DMS53 treated with DMSO at 0.1 percent for 48 hours (cell line): ENCODE measurements around the gene NARF.
A peak's percentile ranks its signal among the peaks of the same experiment; 100 is the strongest.
"Not testable (repeated sequence)": the region's sequence is repeated elsewhere in the genome, so short reads cannot be mapped to it uniquely, and the experiment has no call there.

Experiments
- DNase-seq: peaks from one replicate; lab custom pipeline; 2025; ENCODE audit not compliant: unreplicated experiment; lab: John Stamatoyannopoulos, UW

The NARF gene

GRCh38 chr17:82445542-82445941 lies 13.0 kb upstream of the NARF start:
- DNase-seq: no peak

GRCh38 chr17:82446124-82446523 lies 12.4 kb upstream of the NARF start:
- DNase-seq: no peak

- DNase-seq: no peak
Observed at GRCh38 chr17:82446649-82447048, 11.9 kb upstream of the NARF start.

GRCh38 chr17:82447876-82448275 lies 10.7 kb upstream of the NARF start:
- no peak for DNase-seq

- no peak for DNase-seq
Observed at GRCh38 chr17:82449131-82449882, 9.2 kb upstream of the NARF start.

- DNase-seq: no peak
Observed at GRCh38 chr17:82449883-82450356, 8.6 kb upstream of the NARF start.

- DNase-seq: peak; percentile 94
Observed at GRCh38 chr17:82450357-82451106, 8.0 kb upstream of the NARF start, which contains the start of gene CYBC1. Gene CYBC1, minus strand, starts transcription at chr17:82450752. Its CDS starts 1,498 bp downstream, at chr17:82449254.

GRCh38 chr17:82452162-82452561 lies 6.4 kb upstream of the NARF start:
- DNase-seq: no peak

GRCh38 chr17:82453151-82453550 lies 5.4 kb upstream of the NARF start:
- DNase-seq: not testable (repeated sequence)

GRCh38 chr17:82453706-82454105 lies 4.8 kb upstream of the NARF start:
- DNase-seq: not testable (repeated sequence)

- no peak for DNase-seq
Observed at GRCh38 chr17:82457073-82457928, 1.2 kb upstream of the NARF start.

GRCh38 chr17:82457929-82458178 lies 687 bp upstream of the NARF start:
- DNase-seq: peak; percentile 84

GRCh38 chr17:82458885-82459424 lies 414 bp downstream of the NARF start:
- DNase-seq: no peak

GRCh38 chr17:82459936-82460335 lies 1.4 kb downstream of the NARF start:
- not testable (repeated sequence) for DNase-seq

GRCh38 chr17:82461827-82462524 lies 3.4 kb downstream of the NARF start:
- peak; percentile 94 for DNase-seq

- DNase-seq: no peak
Observed at GRCh38 chr17:82463391-82463790, 4.8 kb downstream of the NARF start.

- DNase-seq: no peak
Observed at GRCh38 chr17:82463925-82464566, 5.5 kb downstream of the NARF start.

- DNase-seq: no peak
Observed at GRCh38 chr17:82464567-82464929, 6.0 kb downstream of the NARF start.

- no peak for DNase-seq
Observed at GRCh38 chr17:82465023-82465603, 6.6 kb downstream of the NARF start.

- no peak for DNase-seq
Observed at GRCh38 chr17:82468692-82469091, 10.2 kb downstream of the NARF start.
